ENCODE data around the gene ETS1.

GRCh38 chr11:128512474-128512996 is 74.8 kb downstream of the ETS1 start:
- TF ChIP-seq MAX (IDR thresholded peaks at IDR 0.05; ENCODE audit: low read depth, low read length) (no peak), CTCF (IDR thresholded peaks at IDR 0.05; ENCODE audit: low read depth, low read length) (no peak)
